Neuronal stem cell (in vitro differentiated cells): ENCODE data around the gene CIRBP.

Experiments
- DNase-seq: peaks from one replicate; pipeline ENCODE4 v3.0.0-alpha.2; 2013; ENCODE audit warnings: low spot score
- H2AFZ ChIP-seq: one replicate; pipeline ENCODE4 v1.6.1; 2013; ENCODE audit warnings: mild to moderate bottlenecking, low read length, inconsistent platforms
- H2AK5ac ChIP-seq: 2 replicates; pipeline ENCODE4 v1.6.1; 2013; ENCODE audit warnings: low read depth, mild to moderate bottlenecking, inconsistent platforms, low read length, moderate library complexity, mixed read lengths
- H2BK120ac ChIP-seq: 2 replicates; pipeline ENCODE4 v1.6.1; 2013; ENCODE audit warnings: low read depth, mild to moderate bottlenecking, inconsistent platforms, low read length, moderate library complexity, mixed read lengths
- H2BK12ac ChIP-seq: one replicate; pipeline ENCODE4 v1.6.1; 2013; ENCODE audit warnings: low read length, inconsistent platforms
- H2BK15ac ChIP-seq: 2 replicates; pipeline ENCODE4 v1.6.1; 2013; ENCODE audit warnings: mild to moderate bottlenecking, low read length, inconsistent platforms, mixed read lengths
- H2BK5ac ChIP-seq: one replicate; pipeline ENCODE4 v1.6.1; 2013; ENCODE audit warnings: inconsistent platforms, mild to moderate bottlenecking, low read length, moderate library complexity
- H3K14ac ChIP-seq: one replicate; pipeline ENCODE4 v1.6.1; 2013; ENCODE audit warnings: low read length, inconsistent platforms
- H3K18ac ChIP-seq: 2 replicates; pipeline ENCODE4 v1.6.1; 2013; ENCODE audit warnings: low read length, inconsistent platforms
- H3K23ac ChIP-seq: 2 replicates; pipeline ENCODE4 v1.6.1; 2013; ENCODE audit warnings: low read depth, mild to moderate bottlenecking, mixed read lengths, low read length, inconsistent platforms; ENCODE audit not compliant: poor library complexity
- H3K27ac ChIP-seq: replicated peaks from 3 replicates; pipeline ENCODE4 v1.5.1; 2013; ENCODE audit warnings: low read length, inconsistent platforms
- H3K27me3 ChIP-seq, 3 experiments: 2 replicates each; pipeline ENCODE4 v1.6.1; 2013; ENCODE audit warnings: low read length in 3 of 3, mild to moderate bottlenecking in 2 of 3, inconsistent platforms in 1 of 3, low read depth in 1 of 3, mixed read lengths in 1 of 3, moderate library complexity in 1 of 3; ENCODE audit not compliant: control insufficient read depth in 3 of 3, insufficient read depth in 3 of 3
- H3K36me3 ChIP-seq, 2 donors: replicated peaks in 1 of 2; 2 replicates each; pipeline ENCODE4 v1.6.1; 2013; ENCODE audit warnings: low read length in 2 of 2; ENCODE audit not compliant: control insufficient read depth in 2 of 2, insufficient read depth in 2 of 2
- H3K4ac ChIP-seq: 2 replicates; pipeline ENCODE4 v1.6.1; 2013; ENCODE audit warnings: inconsistent platforms, mild to moderate bottlenecking, low read length, moderate library complexity
- H3K4me1 ChIP-seq, 2 donors: 1 replicate in 1 of 2; 2 replicates in 1 of 2; pipeline ENCODE4 v1.6.1; 2013; ENCODE audit warnings: low read length in 2 of 2, low read depth in 1 of 2; ENCODE audit not compliant: control insufficient read depth in 2 of 2, insufficient read depth in 1 of 2
- H3K4me2 ChIP-seq: one replicate; pipeline ENCODE4 v1.6.1; 2013; ENCODE audit warnings: mild to moderate bottlenecking, low read length, inconsistent platforms; ENCODE audit not compliant: insufficient read depth, poor library complexity, severe bottlenecking
- H3K4me3 ChIP-seq, 2 donors: 2 replicates each; pipeline ENCODE4 v1.5.1; 2013; ENCODE audit warnings: low read length in 2 of 2, mild to moderate bottlenecking in 2 of 2, inconsistent platforms in 1 of 2, moderate library complexity in 1 of 2
- H3K79me1 ChIP-seq: one replicate; pipeline ENCODE4 v1.6.1; 2013; ENCODE audit warnings: low read depth, mild to moderate bottlenecking, inconsistent platforms, low read length, moderate library complexity
- H3K9ac ChIP-seq: one replicate; pipeline ENCODE4 v1.6.1; 2013; ENCODE audit warnings: mild to moderate bottlenecking, low read depth, low read length, inconsistent platforms; ENCODE audit not compliant: poor library complexity
- H3K9me3 ChIP-seq, 2 donors: replicated peaks in 1 of 2; 2 replicates each; pipeline versions ENCODE3 to v1.6.1; 2013; ENCODE audit warnings: low read length in 2 of 2, mild to moderate bottlenecking in 2 of 2, inconsistent platforms in 1 of 2, low read depth in 1 of 2, mixed read lengths in 1 of 2, moderate library complexity in 1 of 2; ENCODE audit not compliant: control insufficient read depth in 2 of 2, insufficient read depth in 1 of 2
- H4K8ac ChIP-seq: one replicate; pipeline ENCODE4 v1.6.1; 2013; ENCODE audit warnings: low read depth, mild to moderate bottlenecking, inconsistent platforms, low read length, moderate library complexity
- H4K91ac ChIP-seq: one replicate; pipeline ENCODE4 v1.6.1; 2013; ENCODE audit warnings: low read length, low read depth, mild to moderate bottlenecking, inconsistent platforms; ENCODE audit not compliant: poor library complexity
- WGBS, 2 donors: extraction: QIAGEN DNeasy Blood & Tissue Kit; methylation state at CpG; one replicate each; pipeline ENCODE4 v1.1.7; 2013; ENCODE audit warnings: missing lambda C conversion rate in 2 of 2, mixed read lengths in 1 of 2; ENCODE audit not compliant: insufficient read length in 2 of 2, insufficient replicate concordance in 1 of 2; ENCODE audit errors: extremely low coverage in 2 of 2; 5-methylcytosine and 5-hydroxymethylcytosine counted together

CIRBP gene

DNA sequence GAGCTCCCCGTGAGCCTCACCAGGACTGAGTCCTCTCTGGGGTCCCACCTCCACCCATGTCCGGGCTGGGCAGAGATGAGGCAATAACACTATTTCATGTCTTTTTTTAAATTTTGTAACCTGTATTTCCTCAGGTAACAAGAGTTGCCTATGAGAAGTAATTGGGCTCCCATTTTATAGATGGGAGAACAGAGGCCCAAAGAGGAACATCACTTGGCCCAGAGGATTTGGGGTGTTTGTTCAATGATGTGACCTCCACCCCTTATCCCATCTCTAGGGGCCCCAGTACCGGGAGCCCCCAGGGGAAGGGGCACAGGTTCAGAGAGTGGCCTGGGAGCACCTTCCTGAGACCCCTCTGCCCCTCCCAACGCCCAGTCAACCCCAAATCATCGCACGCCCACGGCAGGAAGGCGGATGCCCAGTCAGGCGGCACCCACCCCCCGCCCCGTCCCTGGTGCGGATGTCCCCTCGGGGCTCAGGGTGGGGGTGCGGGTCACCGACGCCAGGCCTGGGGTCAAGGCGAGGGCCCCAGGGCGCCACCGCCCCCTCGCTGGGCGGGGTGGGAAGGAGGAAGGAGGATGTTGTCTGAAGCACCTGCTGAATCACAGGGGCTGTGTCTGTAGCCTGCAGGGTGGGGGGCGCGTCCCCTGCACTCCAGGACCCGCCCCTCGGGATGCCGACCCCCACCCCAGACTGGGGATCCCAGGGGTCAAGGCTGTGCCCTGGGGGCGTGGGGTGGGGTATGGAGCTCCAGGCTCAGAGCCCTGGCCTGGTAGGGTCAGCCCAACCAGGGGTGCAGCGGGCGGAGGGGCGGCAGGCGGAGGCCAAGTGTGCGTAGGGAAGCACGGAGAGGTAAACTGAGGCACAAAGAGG is 9.0 kb upstream of the CIRBP start:
- Histone ChIP-seq H3K79me1 (peaks cover 27% of the 10 kb centered on the region), H3K23ac (peak overlapping the region; percentile 97), H3K4me2 (peak overlapping the region; percentile 91), H3K36me3 (peaks cover 25 to 43% of the 10 kb centered on the region in 2 donors), H3K4me3 (peak overlapping the region in 1 of 2 donors; percentile 61), H3K27me3 (no peaks in the 10 kb centered on the region), H3K4me1 (peaks cover 46 to 58% of the 10 kb centered on the region in 2 donors), H2AK5ac (peak overlapping the region; percentile 98), H2BK15ac (peak overlapping the region; percentile 97), H3K9ac (no peak overlapping the region), H4K8ac (peak overlapping the region; percentile 92), H2BK120ac (peak overlapping the region; percentile 96), H3K4ac (peak overlapping the region; percentile 89), H4K91ac (peak overlapping the region; percentile 30), H2BK5ac (peak overlapping the region; percentile 83), H3K9me3 (no peaks in the 10 kb centered on the region), H3K18ac (peak overlapping the region; percentile 98), H2AFZ (no peak overlapping the region), H3K27ac (peak overlapping the region; percentile 66), H2BK12ac (peak overlapping the region; percentile 98), H3K14ac (peak overlapping the region; percentile 56)
- WGBS, 2 donors, result no CpG with 5 or more reads among the region's 33 CpGs
- DNase-seq, result no peak

DNA sequence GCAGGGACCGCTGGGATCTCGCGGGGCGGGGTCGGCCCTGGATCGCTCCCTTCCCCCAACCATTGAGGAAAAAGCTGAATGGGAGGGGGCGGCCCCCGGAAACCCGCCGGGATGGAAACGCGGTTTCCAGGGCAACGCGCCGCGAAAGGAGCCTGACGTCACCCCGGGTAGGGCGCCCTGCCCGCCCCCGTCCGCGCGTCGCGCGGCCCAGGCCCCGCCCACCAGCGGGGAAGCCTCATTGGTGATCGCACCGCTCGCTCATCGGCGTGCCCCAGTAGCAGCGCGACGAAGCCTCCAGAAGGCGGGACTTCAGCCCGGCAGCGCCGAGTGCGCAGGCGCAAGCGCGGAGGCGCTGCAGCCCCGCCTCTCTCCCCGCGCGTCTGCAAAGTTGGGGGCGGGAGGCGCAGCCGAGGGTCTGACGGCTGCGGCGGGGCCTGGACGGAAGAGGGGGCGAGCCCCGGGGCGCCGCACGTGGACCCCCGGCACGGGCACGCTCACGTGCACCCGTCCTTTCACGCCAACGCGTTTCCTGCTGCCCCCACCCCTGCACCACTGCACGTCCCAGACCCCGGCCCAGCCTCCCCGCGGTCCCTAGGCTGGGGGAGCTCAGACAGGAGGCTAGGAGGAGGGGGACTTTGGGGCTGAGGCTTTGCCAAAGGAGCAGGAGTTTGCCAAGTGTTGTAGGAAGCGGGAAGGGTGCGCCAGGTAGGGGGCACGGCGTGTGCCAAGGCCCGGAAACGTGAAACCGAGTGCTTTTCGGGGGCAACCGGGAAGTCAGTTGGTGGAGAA is 8.2 kb upstream of the CIRBP start:
- Histone ChIP-seq H3K79me1 (peaks cover 21% of the 10 kb centered on the region), H3K9ac (peak overlapping the region; percentile 99), H2AFZ (peak overlapping the region; percentile 82), H2BK12ac (peak overlapping the region; percentile 33), H3K9me3 (no peaks in the 10 kb centered on the region), H3K14ac (peak overlapping the region; percentile 89), H3K18ac (peak overlapping the region; percentile 99), H2BK120ac (peak overlapping the region; percentile 98), H2BK5ac (peak overlapping the region; percentile 97), H2BK15ac (peak overlapping the region; percentile 100), H3K36me3 (peaks cover 17 to 34% of the 10 kb centered on the region in 2 donors), H3K4me1 (peaks cover 51 to 66% of the 10 kb centered on the region in 2 donors), H4K8ac (no peak overlapping the region), H3K4ac (peak overlapping the region; percentile 89), H3K4me3 (peak overlapping the region; percentile 68 to 88), H4K91ac (peak overlapping the region; percentile 99), H3K23ac (peak overlapping the region; percentile 97), H3K27me3 (no peaks in the 10 kb centered on the region), H3K4me2 (peak overlapping the region; percentile 91), H2AK5ac (peak overlapping the region; percentile 100), H3K27ac (peak overlapping the region; percentile 76)
- DNase-seq, result peak; percentile 97
- no CpG with 5 or more reads among the region's 83 CpGs for WGBS, 2 donors

GRCh38 chr19:1261538-1261797 is 7.7 kb upstream of the CIRBP start:
- H3K4me1 ChIP-seq, result peaks cover 53 to 67% of the 10 kb centered on the region in 2 donors

More at GRCh38 chr19:1261538-1261797, 7.7 kb upstream of the CIRBP start:
- H2AK5ac ChIP-seq, result peak overlapping the region; percentile 100
- H3K4ac ChIP-seq, result peak overlapping the region; percentile 69
- peak overlapping the region; percentile 99 for H3K18ac ChIP-seq
- peaks cover 23% of the 10 kb centered on the region for H3K79me1 ChIP-seq
- H3K36me3 ChIP-seq, result peaks cover 14 to 30% of the 10 kb centered on the region in 2 donors
- peak overlapping the region; percentile 82 for H4K8ac ChIP-seq
- H2BK5ac ChIP-seq, result peak overlapping the region; percentile 97
- peak overlapping the region; percentile 56 for H3K14ac ChIP-seq
- peak overlapping the region; percentile 82 for H2AFZ ChIP-seq
- H3K9me3 ChIP-seq, result no peaks in the 10 kb centered on the region
- no peaks in the 10 kb centered on the region for H3K27me3 ChIP-seq
- H3K9ac ChIP-seq, result peak overlapping the region; percentile 99
- H4K91ac ChIP-seq, result peak overlapping the region; percentile 92
- peak overlapping the region; percentile 79 for H3K4me2 ChIP-seq
- peak overlapping the region; percentile 91 for H3K23ac ChIP-seq
- peak overlapping the region; percentile 100 for H2BK15ac ChIP-seq
- WGBS, 2 donors, result no CpG with 5 or more reads among the region's 14 CpGs
- peak overlapping the region; percentile 98 for H2BK120ac ChIP-seq
- peak overlapping the region; percentile 33 for H2BK12ac ChIP-seq
- peak overlapping the region; percentile 68 to 88 for H3K4me3 ChIP-seq
- no peak for DNase-seq
- H3K27ac ChIP-seq, result peak overlapping the region; percentile 76
